Cardiac muscle cell (in vitro differentiated cells and primary cell): ENCODE data around the gene SPTB. TPM values are rescaled to one million over a fixed set of nuclear protein-coding genes. Genes with fewer than 3 reads are reported as not detected.
A peak's percentile ranks its signal among the peaks of the same experiment; 100 is the strongest.

Experiments
- DNase-seq, 2 donors: peaks; one replicate each; pipeline versions ENCODE4 v3.0.0 to v3.0.0-alpha.2; 2010 to 2017; ENCODE audit warnings: low read depth in 1 of 2, low spot score in 1 of 2
- H3K27ac ChIP-seq: fragments of 200-600 bp; sonication (generic); 2 replicates; pipeline ENCODE4 v1.5.1; 2016
- H3K27me3 ChIP-seq: fragments of 200-600 bp; sonication (generic); 2 replicates; pipeline ENCODE4 v1.6.0; 2016; ENCODE audit warnings: control low read depth
- H3K36me3 ChIP-seq: fragments of 200-600 bp; sonication (generic); 2 replicates; pipeline ENCODE4 v1.5.1; 2016; ENCODE audit warnings: control low read depth
- H3K4me1 ChIP-seq: fragments of 200-600 bp; sonication (generic); 2 replicates; pipeline ENCODE4 v1.8.1; 2017; ENCODE audit warnings: low read depth, mild to moderate bottlenecking, mixed run types
- H3K4me3 ChIP-seq: fragments of 200-600 bp; sonication (generic); 2 replicates; pipeline ENCODE4 v1.5.1; 2016; ENCODE audit warnings: mild to moderate bottlenecking
- H3K9me3 ChIP-seq: fragments of 200-600 bp; sonication (generic); 2 replicates; pipeline ENCODE4 v1.5.1; 2017; ENCODE audit warnings: low read depth, mild to moderate bottlenecking, control low read depth
- polyA plus RNA-seq: library from polyadenylated mRNA; unstranded; fragments of >200 nt; fragmentation: Nextera tagmentation; extraction: Ambion mirVana; gene quantifications from 2 replicates; pipeline ENCODE4 v1.2.1, GENCODE V29; 2016
- total RNA-seq: library from RNA; depleted of rRNA; stranded (reverse); fragments of >200 nt; gene quantifications from 2 replicates; pipeline ENCODE4 v1.2.3, GENCODE V29; 2016
- TF ChIP-seq, protein P1 (sequence below): IDR thresholded peaks from 2 replicates; pipeline ENCODE4 v1.5.1; 2012; ENCODE audit warnings: low read depth, mild to moderate bottlenecking, low read length

The SPTB gene
- total and polyA plus RNA-seq, 2 experiments from 2014 or later, result 9.2 to 9.9 TPM

DNA sequence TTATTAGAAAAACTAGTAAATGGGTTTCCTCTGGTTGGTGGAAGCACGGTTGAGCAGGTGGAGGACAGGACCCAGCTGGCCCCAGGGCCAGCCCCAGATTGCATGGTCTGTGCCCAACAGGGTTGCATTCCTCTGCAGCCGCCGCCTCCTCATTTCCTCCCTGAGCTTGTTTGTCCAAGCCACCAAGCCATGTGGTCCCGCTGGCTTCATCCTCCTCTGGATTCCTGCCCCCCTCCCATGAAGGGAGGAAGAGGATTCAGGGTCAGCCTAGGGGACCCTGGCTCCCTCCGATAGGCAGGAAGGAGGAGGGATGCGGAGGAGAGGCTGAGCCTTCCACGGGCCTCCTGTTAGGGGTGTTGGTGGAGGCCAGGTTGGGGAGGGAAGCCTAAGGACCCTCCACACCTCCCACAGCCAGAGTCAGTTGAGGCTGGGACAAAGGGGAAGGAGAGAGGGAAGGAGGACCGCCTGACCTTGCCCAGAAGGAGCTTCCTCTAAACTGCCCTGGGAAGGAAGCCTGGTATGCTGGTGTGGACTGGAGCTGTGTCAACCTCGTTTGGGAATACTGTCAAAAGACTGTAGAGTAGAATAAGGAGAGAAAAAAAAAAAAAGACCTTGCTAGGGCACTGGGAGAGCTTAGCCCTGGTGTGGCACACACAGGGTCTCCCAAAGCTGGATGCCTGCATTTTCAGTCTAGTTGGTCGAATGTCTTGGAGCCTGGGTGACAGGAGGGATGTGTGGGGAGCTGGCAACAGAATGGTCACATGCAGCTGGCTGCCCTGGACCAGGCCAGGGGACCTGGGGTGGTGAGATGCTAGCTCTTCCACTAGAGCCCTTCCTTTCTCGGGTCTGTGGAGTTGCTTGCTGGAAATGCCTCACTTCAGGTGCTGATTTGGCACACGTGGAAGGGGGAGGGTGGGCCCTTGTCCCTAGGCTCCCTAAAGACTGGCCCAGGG lies 133.1 kb downstream of the SPTB start:
- Histone ChIP-seq H3K36me3 (peaks cover 17% of the 10 kb centered on the region), H3K27me3 (no peaks in the 10 kb centered on the region)

DNA sequence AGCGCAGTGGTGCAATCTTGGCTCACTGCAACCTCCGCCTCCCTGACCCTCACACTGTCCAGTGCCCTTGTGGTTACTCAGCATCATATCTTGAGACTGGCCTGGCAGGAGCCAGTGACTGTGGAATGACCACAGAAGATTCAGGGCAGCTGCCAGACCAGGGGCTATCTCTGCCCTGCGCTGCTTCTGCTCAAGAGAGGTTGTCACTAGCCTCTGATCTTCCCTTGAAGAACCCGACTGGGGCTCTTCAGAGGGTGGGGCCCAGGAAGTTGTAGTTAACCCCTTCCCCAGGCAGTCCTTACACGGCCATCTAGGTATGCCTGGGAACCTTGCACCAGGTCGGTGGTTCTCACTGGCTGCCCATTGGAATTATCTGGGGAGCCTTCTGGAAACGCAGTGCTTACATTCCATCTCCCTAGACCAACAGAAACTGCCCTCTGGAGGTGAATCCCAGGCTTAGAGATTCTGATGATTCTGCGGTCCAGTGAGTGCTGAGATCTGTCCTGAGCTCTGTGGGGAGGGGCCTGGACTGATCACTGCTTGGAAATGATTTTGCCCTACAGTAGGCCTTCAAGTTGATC lies 134.1 kb downstream of the SPTB start:
- no peak overlapping the region for H3K4me3 ChIP-seq
- no peaks in the 10 kb centered on the region for H3K9me3 ChIP-seq
- DNase-seq, result peak in 1 of 2 donors; percentile 55
- H3K27me3 ChIP-seq, result no peaks in the 10 kb centered on the region
- H3K4me1 ChIP-seq, result peaks cover 7% of the 10 kb centered on the region
- H3K27ac ChIP-seq, result peak overlapping the region; percentile 59
- TF ChIP-seq, protein P1, sequence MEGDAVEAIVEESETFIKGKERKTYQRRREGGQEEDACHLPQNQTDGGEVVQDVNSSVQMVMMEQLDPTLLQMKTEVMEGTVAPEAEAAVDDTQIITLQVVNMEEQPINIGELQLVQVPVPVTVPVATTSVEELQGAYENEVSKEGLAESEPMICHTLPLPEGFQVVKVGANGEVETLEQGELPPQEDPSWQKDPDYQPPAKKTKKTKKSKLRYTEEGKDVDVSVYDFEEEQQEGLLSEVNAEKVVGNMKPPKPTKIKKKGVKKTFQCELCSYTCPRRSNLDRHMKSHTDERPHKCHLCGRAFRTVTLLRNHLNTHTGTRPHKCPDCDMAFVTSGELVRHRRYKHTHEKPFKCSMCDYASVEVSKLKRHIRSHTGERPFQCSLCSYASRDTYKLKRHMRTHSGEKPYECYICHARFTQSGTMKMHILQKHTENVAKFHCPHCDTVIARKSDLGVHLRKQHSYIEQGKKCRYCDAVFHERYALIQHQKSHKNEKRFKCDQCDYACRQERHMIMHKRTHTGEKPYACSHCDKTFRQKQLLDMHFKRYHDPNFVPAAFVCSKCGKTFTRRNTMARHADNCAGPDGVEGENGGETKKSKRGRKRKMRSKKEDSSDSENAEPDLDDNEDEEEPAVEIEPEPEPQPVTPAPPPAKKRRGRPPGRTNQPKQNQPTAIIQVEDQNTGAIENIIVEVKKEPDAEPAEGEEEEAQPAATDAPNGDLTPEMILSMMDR, result peak; percentile 18
- H3K36me3 ChIP-seq, result peaks cover 20% of the 10 kb centered on the region

More for the DNA sequence above, 133.1 kb downstream of the SPTB start:
- DNase-seq, result peak in 1 of 2 donors; percentile 22
- H3K4me3 ChIP-seq, result no peak overlapping the region
- TF ChIP-seq, protein P1, result no peak
- H3K27ac ChIP-seq, result no peak overlapping the region
- peaks cover 7% of the 10 kb centered on the region for H3K4me1 ChIP-seq
- no peaks in the 10 kb centered on the region for H3K9me3 ChIP-seq

DNA sequence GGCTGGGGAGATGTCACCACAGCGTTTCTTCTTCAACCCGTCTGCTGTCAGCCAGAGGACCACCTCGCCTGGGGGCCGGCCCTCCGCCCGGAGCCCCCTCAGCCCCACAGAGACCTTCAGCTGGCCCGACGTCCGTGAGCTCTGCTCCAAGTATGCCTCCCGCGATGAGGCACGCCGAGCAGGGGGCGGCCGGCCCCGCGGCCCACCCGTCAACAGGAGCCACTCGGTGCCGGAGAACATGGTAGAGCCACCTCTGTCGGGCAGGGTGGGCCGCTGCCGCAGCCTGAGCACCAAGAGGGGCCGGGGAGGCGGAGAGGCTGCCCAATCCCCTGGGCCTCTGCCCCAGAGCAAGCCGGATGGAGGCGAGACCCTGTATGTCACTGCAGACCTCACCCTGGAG lies 136.6 kb downstream of the SPTB start:
- Histone ChIP-seq H3K27me3 (no peaks in the 10 kb centered on the region), H3K36me3 (peaks cover 23% of the 10 kb centered on the region), H3K9me3 (no peaks in the 10 kb centered on the region), H3K27ac (no peak overlapping the region), H3K4me3 (no peak overlapping the region), H3K4me1 (peaks cover 7% of the 10 kb centered on the region)
- TF ChIP-seq, protein P1, result no peak
- DNase-seq, result no peak

DNA sequence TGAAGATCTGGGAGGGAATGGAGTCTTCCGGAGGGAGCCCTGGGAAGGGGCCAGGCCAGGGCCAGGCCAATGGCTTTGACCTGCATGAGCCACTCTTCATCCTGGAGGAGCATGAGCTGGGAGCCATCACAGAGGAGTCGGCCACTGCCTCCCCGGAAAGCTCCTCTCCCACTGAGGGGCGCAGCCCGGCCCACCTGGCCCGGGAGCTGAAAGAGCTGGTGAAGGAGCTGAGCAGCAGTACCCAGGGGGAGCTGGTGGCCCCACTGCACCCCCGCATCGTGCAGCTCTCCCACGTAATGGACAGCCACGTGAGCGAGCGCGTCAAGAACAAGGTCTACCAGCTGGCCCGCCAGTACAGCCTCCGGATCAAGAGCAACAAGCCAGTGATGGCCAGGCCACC lies 137.7 kb downstream of the SPTB start:
- H3K36me3 ChIP-seq, result peaks cover 23% of the 10 kb centered on the region
- no peak overlapping the region for H3K27ac ChIP-seq
- no peak overlapping the region for H3K4me3 ChIP-seq
- H3K4me1 ChIP-seq, result peaks cover 7% of the 10 kb centered on the region
- TF ChIP-seq, protein P1, result no peak
- H3K27me3 ChIP-seq, result no peaks in the 10 kb centered on the region
- no peaks in the 10 kb centered on the region for H3K9me3 ChIP-seq
- no peak for DNase-seq

GRCh38 chr14:64741200-64741599 lies 138.5 kb downstream of the SPTB start:
- peaks cover 7% of the 10 kb centered on the region for H3K4me1 ChIP-seq
- no peak for DNase-seq
- H3K9me3 ChIP-seq, result no peaks in the 10 kb centered on the region
- no peak overlapping the region for H3K4me3 ChIP-seq
- TF ChIP-seq, protein P1, result no peak
- H3K27me3 ChIP-seq, result no peaks in the 10 kb centered on the region
- H3K27ac ChIP-seq, result no peak overlapping the region
- H3K36me3 ChIP-seq, result peaks cover 23% of the 10 kb centered on the region
